GM21737 (cell line): Measurements from ENCODE around the gene PTGR1.
"Not testable (repeated sequence)": the region's sequence is repeated elsewhere in the genome, so short reads cannot be mapped to it uniquely, and the experiment has no call there.

ENCODE experiments used
- ATAC-seq: cut with Tn5 transposase; IDR thresholded peaks from one replicate; pipeline ENCODE4 v1.9.1; 2021; ENCODE audit warnings: mild to moderate bottlenecking, moderate library complexity; ENCODE audit not compliant: unreplicated experiment

Gene PTGR1

DNA sequence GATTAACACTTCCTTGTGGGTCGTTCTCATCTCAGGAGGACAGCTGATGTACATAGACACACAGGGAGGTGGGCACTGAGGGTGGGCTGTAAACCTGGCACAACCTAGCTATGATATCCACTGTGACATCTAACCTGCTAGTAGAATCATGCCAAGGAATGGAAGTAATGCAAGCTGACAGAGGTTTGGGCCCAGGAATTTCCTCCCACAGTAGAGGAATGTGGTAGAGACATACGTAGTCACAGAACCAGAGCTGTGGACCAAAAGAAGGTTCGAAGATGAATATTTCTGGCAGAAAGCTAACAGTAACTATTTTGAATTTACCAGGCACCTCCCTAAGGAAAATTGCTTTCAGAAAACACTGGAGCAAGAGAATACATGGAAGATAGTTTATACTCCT, 16.5 kb upstream of the PTGR1 start:
- ATAC-seq, result no peak

DNA sequence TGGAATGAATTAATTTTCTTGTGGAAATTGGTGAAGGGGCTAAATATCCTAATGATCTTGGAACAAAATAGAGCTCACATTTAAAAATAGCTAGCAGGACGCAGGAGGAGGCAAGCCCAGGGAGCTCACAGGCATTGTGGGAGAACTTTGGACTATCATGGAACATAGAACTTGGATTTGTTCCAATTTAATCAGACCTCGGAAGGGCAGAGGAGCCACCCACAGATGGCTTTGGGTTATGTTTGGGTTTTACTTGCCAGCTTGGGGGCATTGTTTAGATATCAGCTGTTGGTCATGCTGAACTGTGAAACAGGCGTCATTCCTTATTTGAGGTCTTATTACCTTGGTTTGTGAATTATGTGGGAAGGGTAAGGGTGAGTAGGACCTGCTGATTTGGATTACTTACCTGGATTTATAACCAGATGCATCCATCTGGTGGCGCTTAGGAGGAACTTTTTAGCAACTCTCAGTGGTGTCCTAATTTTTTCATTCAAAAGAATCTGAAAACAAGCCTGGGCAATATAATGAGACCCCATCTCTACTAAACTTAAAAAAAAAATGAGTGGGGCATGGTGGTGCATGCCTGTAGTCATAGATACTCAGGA, 14.1 kb upstream of the PTGR1 start:
- ATAC-seq, result no peak

GRCh38 chr9:111610845-111611244, 11.4 kb upstream of the PTGR1 start:
- no peak for ATAC-seq

DNA sequence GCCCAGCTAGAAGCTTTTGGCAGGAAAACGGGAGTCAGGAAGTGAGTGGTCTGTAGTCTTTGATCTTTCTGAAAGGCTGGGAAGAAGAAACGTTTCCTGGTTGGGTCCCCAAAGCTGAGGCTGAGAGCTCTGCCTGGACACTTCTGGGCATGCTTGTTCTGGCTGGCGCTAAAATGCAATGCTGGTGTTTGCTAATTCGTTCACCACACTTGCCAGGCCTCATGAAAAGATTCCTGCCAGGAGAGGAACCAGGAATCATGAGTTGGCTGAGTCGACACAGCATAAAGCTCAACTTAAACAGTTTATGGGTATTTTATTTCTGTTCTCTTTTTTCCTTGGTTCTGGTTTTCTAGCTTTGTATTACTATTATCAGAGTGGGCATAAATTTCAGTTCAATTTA, 10.7 kb upstream of the PTGR1 start:
- no peak for ATAC-seq

GRCh38 chr9:111605041-111605559, 5.7 kb upstream of the PTGR1 start:
- ATAC-seq, result no peak

DNA sequence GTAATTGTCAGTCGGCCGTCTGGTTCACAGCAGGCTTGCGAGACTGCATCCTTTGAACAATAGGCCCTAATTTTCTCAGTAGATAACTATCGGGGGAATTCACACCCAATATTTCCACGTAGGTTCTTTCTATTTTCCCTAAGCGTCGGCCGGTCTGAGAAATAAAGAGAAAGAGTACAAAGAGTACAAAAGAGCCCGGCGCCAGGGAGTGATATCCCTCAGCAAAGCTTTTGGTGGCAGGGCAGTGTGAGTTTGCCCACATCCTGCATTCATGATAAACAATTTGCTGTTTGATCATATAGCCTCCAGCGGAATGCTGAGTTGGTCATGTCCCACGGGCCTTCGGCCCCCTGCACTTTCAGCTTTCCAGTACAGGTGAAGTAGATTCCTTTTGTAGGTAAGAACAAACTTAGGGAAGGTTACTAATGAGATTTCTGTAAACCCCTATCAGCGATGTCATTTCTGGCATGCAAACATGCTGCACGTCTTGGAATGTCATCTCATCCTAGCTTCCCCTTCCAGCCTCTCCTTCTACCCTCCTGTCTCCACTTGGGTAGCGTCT, 4.7 kb upstream of the PTGR1 start:
- no peak for ATAC-seq

DNA sequence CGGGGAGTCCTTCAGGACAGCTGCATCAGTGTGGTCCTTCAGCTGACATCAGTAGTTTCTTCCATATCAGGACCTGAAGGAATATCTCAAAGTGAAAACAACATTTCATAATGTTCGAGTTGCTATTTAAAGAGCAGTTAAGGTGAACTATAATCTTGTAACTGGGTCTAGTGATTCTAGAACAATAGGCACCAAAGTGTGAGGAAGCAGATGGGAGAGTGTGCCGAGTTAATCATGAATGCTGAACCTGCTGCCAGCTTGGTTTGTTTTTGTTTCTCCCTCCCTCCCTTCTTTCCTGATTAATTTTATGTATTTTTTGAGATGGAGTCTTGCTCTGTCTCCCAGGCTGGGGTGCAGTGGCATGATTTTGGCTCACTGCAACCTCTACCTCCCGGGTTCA, 3.6 kb upstream of the PTGR1 start:
- no peak for ATAC-seq

DNA sequence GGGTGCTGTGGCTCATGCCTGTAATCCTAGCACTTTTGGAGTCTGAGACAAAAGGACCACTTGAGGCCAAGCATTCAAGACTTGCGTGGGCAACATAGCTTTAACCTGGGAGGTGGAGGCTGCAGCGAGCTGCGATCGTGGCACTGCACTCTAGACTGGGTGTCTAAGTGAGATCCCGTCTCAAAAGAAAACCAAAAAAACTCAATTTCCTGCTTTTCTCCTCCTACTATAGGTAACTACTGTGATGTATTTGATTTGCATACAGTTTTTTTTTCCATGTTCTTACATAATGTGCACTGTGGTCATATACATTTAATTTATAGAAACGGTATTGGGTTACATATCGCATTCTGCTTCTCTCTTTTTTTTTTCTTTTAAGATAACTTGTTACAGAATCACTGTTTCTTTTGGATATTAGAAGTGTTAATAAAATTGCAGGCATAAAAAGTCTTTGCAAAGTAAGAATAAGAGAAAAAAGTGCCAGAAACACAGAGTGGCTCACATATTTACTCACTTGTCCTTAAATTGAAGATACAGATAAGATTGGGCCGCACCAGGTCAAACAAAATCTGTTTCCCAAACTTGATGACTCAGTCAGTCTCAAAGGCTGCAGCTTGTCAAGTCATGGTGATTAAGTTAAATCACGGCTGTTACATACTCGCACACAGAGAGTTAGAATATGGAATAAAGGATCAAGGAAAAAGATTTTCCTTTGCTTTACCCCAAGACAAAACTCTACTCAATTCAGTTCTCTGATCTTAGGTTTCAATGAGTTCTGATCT, 2.0 kb upstream of the PTGR1 start:
- ATAC-seq, result no peak

DNA sequence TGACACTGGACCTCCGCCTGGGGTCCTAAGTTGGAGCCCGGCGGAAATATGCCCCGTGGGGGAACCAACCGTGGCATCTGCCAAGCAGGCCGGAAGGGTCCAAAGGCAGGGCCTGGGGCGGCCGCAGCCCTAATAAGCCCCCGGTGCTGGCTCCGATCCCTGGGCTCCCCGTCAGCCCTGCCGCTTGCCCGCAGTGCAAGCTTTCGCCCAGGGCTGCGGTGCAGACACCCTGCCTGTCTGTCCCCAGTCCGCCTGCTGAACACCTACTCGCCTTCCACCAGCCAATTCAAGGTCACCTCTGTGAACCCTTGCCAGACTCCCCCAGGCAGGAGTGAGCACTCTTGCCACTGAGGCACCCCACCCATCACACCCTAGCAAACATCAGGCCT, 502 bp upstream of the PTGR1 start:
- ATAC-seq, result no peak

DNA sequence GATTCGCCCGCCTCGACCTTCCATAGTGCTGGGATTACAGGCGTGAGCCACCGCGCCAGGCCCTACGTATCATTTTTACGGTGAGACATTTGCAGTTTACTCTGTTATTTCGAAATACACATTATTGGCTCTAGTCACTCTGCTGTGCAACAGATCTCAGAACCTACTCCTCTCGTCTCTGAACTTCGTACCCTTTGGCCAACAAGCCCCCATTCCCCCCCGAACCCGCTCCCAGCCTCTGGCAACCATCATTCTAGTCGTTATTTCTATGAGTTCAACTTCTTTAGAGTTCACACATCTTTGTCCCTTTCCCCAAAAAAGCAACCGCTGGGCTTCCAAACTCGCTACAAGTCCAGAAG, 735 bp downstream of the PTGR1 start:
- no peak for ATAC-seq

- no peak for ATAC-seq
Measured at GRCh38 chr9:111597852-111598732, 1.4 kb downstream of the PTGR1 start.

DNA sequence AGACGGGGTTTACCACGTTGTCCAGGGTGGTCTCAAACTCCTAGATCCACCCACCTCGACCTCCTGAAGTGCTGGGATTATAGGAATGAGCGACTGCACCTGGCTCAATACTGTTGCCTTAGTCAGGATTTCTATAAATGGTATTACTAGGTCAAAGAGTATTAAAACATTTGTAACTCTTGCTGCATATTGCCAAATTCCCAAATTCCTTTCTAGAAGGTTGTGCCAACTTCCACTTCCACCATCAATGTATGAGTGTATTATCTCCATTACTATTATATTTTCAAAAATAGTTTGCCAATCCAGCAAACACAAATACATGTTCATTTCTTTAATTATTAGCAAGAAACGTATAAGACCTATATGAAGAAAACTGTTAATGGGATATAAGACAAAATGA, 10.6 kb downstream of the PTGR1 start:
- ATAC-seq, result no peak

DNA sequence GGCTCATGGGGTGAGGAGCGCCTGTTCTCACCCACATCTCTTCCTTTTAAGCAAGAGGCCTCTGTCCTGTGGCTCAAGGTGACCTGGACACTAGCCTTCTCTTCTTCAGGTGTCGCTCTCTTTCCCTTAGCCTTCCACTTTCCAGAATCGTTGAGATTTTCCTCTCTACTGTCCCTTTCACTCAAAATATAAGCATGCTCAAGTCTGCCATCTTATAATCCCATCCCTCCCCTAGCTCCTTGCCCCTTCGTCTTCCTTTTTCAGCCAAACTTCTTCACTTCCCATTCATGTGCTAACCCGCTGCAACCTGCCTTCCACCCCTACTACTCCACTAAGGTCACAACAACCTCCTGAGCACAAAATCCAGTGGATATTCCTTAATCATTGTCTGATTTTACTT, 13.1 kb downstream of the PTGR1 start:
- no peak for ATAC-seq

GRCh38 chr9:111582888-111583287, 16.6 kb downstream of the PTGR1 start:
- no peak for ATAC-seq

DNA sequence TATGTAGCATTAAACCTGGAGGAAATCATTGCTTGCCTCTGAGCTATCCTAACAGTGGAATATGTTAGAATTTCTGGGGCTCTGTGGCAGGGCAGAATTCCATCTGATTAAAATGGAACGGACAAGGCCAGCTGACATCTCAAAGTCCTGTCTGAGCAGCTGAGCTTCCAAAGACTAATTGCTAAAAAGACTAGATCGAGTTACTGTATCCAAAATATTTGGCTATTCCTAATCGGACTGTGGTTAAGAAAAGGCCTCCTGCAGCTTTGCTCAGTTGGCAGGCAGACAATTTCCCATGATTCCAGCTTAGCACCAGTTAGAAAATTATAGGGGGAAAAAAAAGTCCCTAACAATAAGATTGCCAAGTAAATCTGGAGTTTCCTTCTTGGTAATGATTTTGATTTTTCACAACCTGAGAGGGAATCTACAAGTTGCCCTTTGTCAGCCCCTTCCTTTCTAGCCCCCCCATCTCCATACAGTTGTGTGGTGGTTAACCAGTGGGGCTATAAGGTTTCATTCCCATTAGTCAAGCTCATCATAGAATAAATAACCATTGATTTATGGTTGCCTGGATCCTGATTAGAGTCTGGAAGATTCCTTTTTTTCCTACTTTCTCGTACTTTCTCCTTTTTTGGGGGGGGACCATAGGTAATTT, 26.4 kb downstream of the PTGR1 start:
- ATAC-seq, result no peak

DNA sequence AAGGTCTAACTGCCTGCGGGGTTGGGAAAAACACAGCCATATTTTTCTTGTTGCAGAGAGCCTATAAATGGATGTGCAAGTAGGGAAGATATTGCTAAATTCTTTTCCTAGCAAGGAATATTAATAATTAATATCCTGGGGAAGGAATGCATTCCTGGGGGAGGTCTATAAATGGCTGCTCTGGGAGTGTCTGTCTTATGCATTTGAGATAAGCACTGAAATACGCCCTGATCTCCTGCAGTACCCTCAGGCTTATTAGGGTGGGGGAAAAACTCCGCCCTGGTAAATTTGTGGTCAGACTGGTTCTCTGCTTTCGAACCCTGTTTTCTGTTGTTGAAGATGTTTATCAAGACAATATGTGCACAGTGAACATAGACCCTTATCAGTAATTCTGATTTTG, 31.3 kb downstream of the PTGR1 start:
- not testable (repeated sequence) for ATAC-seq

DNA sequence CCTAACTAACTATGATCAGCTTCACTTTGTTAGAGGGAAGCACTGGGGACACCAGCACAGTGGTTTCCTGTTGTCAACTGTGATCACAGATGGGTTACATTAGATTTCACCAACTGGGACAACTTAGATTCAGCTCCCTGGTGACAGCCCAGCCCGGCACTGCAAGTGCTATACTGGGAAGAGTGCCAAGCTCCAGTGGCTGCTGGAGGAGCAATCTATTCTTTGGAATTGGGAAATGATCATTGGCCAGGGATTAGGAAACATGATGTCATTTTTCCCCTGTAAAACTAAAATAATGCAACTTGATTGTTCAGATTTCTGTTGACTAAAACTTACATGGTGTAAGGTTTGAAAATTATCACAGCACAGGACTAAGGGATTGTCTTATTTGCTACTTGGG, 33.2 kb downstream of the PTGR1 start:
- ATAC-seq, result no peak

- no peak for ATAC-seq
Measured at GRCh38 chr9:111561165-111561719, 38.2 kb downstream of the PTGR1 start.

DNA sequence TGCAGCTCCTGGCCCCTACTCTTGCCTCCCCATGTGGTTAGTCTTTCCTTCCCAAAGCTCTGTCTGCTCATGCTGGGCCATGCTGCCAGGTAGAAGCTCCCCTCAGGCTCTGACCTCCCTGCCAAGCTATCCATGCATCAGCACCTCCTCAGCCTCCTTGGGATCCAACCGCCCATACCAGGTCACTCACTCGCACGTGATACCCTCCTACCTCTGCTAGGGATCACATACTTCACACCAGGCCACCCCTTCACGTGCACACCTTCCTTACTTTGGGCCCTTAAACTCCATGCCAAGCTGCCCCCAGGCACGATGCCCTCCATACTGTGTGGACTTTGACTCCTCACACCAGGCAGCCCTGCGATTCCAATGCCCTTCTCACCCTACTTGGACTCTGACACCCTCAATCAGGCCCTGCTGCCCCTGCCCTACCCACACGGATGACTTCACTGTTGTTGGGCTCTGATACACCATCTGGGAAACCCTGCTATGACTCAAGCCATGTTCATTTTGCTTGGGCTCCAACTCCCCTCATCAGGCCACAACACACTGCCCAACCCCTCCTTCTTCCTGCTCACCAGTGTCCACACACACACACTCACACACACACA, 40.3 kb downstream of the PTGR1 start:
- no peak for ATAC-seq

DNA sequence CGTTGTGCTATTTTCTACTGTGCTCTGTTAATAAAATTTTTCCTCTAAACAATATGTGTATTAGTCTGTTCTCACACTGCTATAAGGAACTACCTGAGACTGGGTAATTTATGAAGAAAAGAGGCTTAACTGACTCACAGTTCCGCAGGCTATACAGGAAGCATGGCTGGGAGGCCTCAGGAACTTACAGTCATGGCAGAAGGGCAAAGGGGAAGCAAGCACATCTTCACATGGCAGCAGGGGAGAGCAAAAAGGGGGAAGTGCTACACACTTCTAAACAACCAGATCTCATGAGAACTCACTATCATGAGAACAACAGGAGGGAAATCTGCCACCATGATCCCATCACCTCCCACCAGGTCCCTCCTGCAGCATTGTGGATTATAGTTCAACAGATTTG, 44.0 kb downstream of the PTGR1 start:
- not testable (repeated sequence) for ATAC-seq
